DMS153 (cell line): Measurements from ENCODE around the gene QRFP.

Experiments
- DNase-seq: peaks from one replicate; lab custom pipeline; 2025; lab: John Stamatoyannopoulos, UW

QRFP gene

GRCh38 chr9:130896233-130897014 lies at the start of gene QRFP:
TSS of gene QRFP (minus strand) at chr9:130896812. CDS start at chr9:130893838, 2,974 bp downstream.
- no peak for DNase-seq

- no peak for DNase-seq
Measured at GRCh38 chr9:130945173-130945572, 48.6 kb upstream of the QRFP start.

- DNase-seq, result no peak
Measured at GRCh38 chr9:130944510-130945058, 48.0 kb upstream of the QRFP start.

GRCh38 chr9:130943777-130944176 lies 47.2 kb upstream of the QRFP start:
- DNase-seq, result no peak

GRCh38 chr9:130943221-130943620 lies 46.6 kb upstream of the QRFP start:
- DNase-seq, result no peak

- DNase-seq, result no peak
Measured at GRCh38 chr9:130942679-130943078, 46.1 kb upstream of the QRFP start.

- no peak for DNase-seq
Measured at GRCh38 chr9:130942084-130942483, 45.5 kb upstream of the QRFP start.

- peak; percentile 91 for DNase-seq
Measured at GRCh38 chr9:130940693-130941576, 44.3 kb upstream of the QRFP start.

GRCh38 chr9:130940027-130940549 lies 43.5 kb upstream of the QRFP start:
- no peak for DNase-seq

GRCh38 chr9:130939405-130940026 lies 42.9 kb upstream of the QRFP start:
- no peak for DNase-seq

GRCh38 chr9:130938652-130939404 lies 42.2 kb upstream of the QRFP start, which contains the start of gene FIBCD1:
TSS of gene FIBCD1 (minus strand) at chr9:130939247. CDS start at chr9:130938607, 640 bp downstream.
- no peak for DNase-seq

GRCh38 chr9:130938184-130938651 lies 41.6 kb upstream of the QRFP start:
- no peak for DNase-seq

GRCh38 chr9:130937146-130938076 lies 40.8 kb upstream of the QRFP start:
- DNase-seq, result no peak

GRCh38 chr9:130936285-130937117 lies 39.9 kb upstream of the QRFP start:
- no peak for DNase-seq

GRCh38 chr9:130935648-130936271 lies 39.1 kb upstream of the QRFP start:
- DNase-seq, result no peak

GRCh38 chr9:130934702-130935647 lies 38.4 kb upstream of the QRFP start:
- DNase-seq, result no peak

GRCh38 chr9:130934246-130934645 lies 37.6 kb upstream of the QRFP start:
- DNase-seq, result no peak
